ENCODE data around the gene MAGIX. TPM values are rescaled to one million over a fixed set of nuclear protein-coding genes. Genes with fewer than 3 reads are reported as not detected.

MAGIX gene
- total RNA-seq, result 2.3 and 2.7 TPM in 2 replicates

DNA sequence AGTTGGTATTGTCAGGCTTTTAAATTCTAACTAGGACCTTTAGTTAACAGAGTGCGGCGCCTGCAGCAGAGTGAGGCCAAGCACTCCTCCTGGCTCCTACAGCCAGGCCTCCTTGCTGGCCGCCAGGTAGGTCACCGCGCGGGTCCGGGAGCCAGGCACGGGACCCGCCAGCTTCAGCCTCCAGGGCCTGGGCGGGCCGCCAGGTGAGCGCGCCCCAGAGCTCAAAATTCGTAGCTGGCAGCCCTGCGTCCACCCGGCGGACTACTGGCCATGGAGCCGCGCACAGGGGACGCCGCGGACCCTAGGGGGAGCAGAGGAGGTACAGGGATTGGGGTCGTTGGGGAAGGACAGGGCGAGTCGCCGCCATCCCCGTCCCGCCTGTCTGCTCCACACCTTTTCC lies at the start of gene MAGIX:
TSS of gene MAGIX (plus strand) at position 139 of the 400 bp plus-strand sequence. CDS start at position 271, 132 bp downstream.

DNA sequence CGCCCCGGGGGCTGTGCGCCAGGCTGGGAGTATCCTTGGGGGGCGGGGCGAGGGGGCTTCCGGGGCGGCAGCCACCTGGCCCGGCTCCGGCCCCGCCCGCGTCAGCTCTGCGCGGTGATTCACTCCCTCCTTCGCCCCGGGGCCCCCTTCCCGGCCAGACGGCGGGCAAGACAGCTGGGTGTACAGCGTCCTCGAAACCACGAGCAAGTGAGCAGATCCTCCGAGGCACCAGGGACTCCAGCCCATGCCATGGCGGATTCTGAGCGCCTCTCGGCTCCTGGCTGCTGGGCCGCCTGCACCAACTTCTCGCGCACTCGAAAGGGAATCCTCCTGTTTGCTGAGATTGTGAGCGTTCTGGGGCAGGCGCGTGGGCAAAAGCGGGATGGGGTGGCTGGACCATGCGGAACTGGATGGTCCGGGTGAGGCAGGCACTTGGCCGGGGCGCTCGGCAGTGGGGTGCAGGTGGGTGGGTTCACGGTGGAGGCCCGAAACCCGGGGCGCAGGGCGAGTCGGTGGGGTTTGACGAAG lies 9.3 kb downstream of the MAGIX start, which contains the start of gene PLP2:
TSS of gene PLP2 (plus strand) at position 147 of the 528 bp plus-strand sequence. CDS start at position 250, 103 bp downstream.

DNA sequence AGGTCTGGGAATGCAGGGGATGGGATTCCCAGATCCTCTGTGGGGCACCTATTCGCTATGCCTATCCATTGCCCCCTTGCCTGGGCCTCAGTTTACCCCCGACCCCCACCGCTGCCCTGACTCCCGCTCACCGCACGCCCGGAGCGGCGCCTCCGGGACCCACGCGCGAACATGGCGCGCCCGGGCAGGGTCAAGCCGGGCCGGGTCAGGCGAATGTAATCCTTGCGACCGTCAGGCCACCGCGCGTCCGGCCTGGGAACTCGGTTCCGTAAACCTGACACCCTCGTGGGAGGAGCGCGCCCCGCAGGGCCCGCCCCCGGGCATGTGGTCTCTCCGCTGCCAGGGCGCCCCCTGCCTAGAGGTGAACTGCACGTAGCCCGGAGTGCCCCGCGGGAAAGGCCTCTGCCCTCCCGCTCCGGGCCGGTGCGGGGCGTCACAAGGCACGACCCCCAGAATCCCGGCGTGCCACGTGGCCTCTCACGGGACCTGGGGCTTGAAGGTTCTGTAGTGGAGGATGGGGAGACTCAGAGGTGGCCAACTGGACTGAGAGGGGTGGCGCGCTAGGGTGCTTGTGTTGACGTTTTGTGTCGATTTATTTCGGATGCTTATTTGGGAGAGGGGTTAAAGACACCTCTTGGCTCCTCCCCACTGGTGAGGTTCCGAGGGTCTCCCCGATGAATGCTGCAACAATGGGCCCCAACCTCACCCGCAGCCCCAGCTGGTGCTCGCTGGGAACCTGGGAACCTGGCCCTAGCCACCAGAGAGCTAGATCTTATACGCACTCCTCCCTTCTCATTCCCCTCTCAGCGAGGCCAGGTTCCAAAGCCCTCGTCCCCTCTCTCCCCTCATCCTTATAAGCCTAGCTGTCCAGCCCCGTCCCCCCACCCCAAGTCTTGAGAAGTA lies 23.8 kb downstream of the MAGIX start, which contains the start of gene PRICKLE3:
TSS of gene PRICKLE3 (minus strand) at position 249 of the 903 bp plus-strand sequence. CDS start at position 173, 76 bp downstream.

DNA sequence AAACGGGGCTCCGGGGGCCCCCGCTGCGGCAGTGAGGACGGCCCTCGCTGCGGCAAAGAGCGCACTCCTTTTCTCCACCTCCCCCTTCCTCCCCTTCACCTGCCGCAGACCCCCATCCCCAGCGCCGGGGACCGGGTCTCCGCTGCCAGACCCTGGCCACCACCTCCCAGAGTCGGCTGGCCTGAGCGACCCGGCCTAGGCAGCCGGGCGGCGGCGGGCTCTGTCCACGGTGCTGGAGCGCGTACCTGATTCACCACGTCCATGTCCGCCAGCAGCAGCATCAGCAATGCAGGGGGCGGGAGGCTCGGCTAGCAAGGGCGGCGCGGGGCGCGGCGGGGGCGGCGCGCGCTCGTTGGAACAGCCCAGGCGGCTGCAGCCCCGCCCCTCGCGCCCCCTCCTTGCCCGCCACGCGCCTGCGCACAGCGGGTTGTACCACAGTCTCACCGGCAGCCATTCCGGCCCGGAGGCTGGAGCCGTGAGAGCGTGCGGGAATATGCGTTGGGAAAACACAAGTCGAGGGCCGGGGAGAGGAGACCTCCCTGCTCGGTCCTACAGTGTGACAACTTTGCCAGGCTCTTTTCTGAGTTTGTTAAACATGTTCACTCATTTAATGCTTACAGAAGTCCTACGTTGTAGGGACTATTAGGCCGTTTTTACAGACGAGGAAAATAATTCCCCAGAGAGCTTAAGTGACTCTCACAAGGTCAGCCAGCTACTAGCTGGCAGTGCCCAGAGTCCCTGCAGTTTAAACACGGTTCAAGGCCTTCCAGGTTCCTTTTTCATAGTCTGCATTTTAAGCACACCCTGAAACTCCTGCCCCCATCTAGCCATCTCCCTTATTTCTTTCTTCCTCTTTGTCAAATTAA lies 37.6 kb downstream of the MAGIX start, which contains the start of gene SYP:
TSS of gene SYP (minus strand) at position 288 of the 866 bp plus-strand sequence. CDS start at position 281, 7 bp downstream.

Other genes with a start within 250 kb of the MAGIX start
- 5.9 and 6.5 TPM in 2 replicates for gene PIM2, start 243.7 kb upstream of the MAGIX start, total RNA-seq
- gene OTUD5, start 205.2 kb upstream of the MAGIX start, total RNA-seq, result 17.4 and 34.5 TPM in 2 replicates
- under 0.01 and 0.93 TPM in 2 replicates for gene KCND1, start 190.9 kb upstream of the MAGIX start, total RNA-seq
- gene GRIPAP1, start 160.5 kb upstream of the MAGIX start, total RNA-seq, result 23.6 and 36.5 TPM in 2 replicates
- gene TFE3, start 119.4 kb upstream of the MAGIX start, total RNA-seq, result 17.4 and 37.9 TPM in 2 replicates
- 2.1 and 5.8 TPM in 2 replicates for gene CCDC120, start 103.8 kb upstream of the MAGIX start, total RNA-seq
- gene PRAF2, start 88.8 kb upstream of the MAGIX start, total RNA-seq, result 2.1 and 5.4 TPM in 2 replicates
- gene WDR45, start 82.9 kb upstream of the MAGIX start, total RNA-seq, result 29.0 and 29.4 TPM in 2 replicates
- 22.9 and 29.0 TPM in 2 replicates for gene GPKOW, start 39.0 kb upstream of the MAGIX start, total RNA-seq
- 17.1 and 24.4 TPM in 2 replicates for gene PLP2, start 9.1 kb downstream of the MAGIX start, total RNA-seq
- 19.5 and 38.1 TPM in 2 replicates for gene PRICKLE3, start 23.6 kb downstream of the MAGIX start, total RNA-seq
- gene SYP, start 37.4 kb downstream of the MAGIX start, total RNA-seq, result under 0.01 TPM in 1 of 2 replicates, not detected in the other
- under 0.01 and 0.07 TPM in 2 replicates for gene CACNA1F, start 70.6 kb downstream of the MAGIX start, total RNA-seq
- gene CCDC22, start 72.7 kb downstream of the MAGIX start, total RNA-seq, result 11.3 and 13.9 TPM in 2 replicates
- 0.14 TPM in 1 of 2 replicates, not detected in the other for gene FOXP3, start 102.0 kb downstream of the MAGIX start, total RNA-seq
- 4.1 and 9.0 TPM in 2 replicates for gene PPP1R3F, start 107.0 kb downstream of the MAGIX start, total RNA-seq
- gene GAGE10, start 140.9 kb downstream of the MAGIX start, total RNA-seq, result not detected in 2 replicates
- gene GAGE12J, start 159.3 kb downstream of the MAGIX start, total RNA-seq, result not detected in 2 replicates
- not detected in 2 replicates for gene GAGE13, start 168.8 kb downstream of the MAGIX start, total RNA-seq

Measured in nasal cavity respiratory epithelium epithelial cell of viscerocranial mucosa (primary cell).